Karpas-422 (cell line): ENCODE results near the gene CLASP1. TPM values are rescaled to one million over a fixed set of nuclear protein-coding genes. Genes with fewer than 3 reads are reported as not detected.
"Not testable (repeated sequence)": the region's sequence is repeated elsewhere in the genome, so short reads cannot be mapped to it uniquely, and the experiment has no call there.

Experiments used
- DNase-seq: peaks from one replicate; pipeline ENCODE4 v3.0.0-alpha.2; 2015
- H2AFZ ChIP-seq: fragments of 200-600 bp; sonication (generic); 2 replicates; pipeline ENCODE4 v1.6.1; 2014; ENCODE audit warnings: antibody characterized with exemption, low read length, mixed read lengths
- H3K27ac ChIP-seq: fragments of 200-600 bp; sonication (generic); 2 replicates; pipeline ENCODE4 v1.5.1; 2014; ENCODE audit warnings: mild to moderate bottlenecking, low read length, moderate library complexity
- H3K27me3 ChIP-seq: fragments of 200-600 bp; sonication (generic); 2 replicates; pipeline ENCODE4 v1.6.1; 2014; ENCODE audit warnings: low read length, mixed read lengths
- H3K36me3 ChIP-seq: fragments of 200-600 bp; sonication (generic); 2 replicates; pipeline ENCODE4 v1.6.1; 2014; ENCODE audit warnings: low read length, mixed read lengths; ENCODE audit not compliant: insufficient read depth
- H3K4me1 ChIP-seq: fragments of 200-600 bp; sonication (generic); 2 replicates; pipeline ENCODE4 v1.6.1; 2014; ENCODE audit warnings: mild to moderate bottlenecking, low read length, mixed read lengths
- H3K4me2 ChIP-seq: fragments of 200-600 bp; sonication (generic); 2 replicates; pipeline ENCODE4 v1.6.1; 2014; ENCODE audit warnings: low read length, low read depth, mild to moderate bottlenecking; ENCODE audit not compliant: poor library complexity, severe bottlenecking
- H3K4me3 ChIP-seq: fragments of 200-600 bp; sonication (generic); 2 replicates; pipeline ENCODE4 v1.5.1; 2014; ENCODE audit warnings: mild to moderate bottlenecking, antibody characterized with exemption, low read length, mixed read lengths
- H3K79me2 ChIP-seq: fragments of 200-600 bp; sonication (generic); 2 replicates; pipeline ENCODE4 v1.6.1; 2014; ENCODE audit warnings: mild to moderate bottlenecking, low read length, mixed read lengths
- H3K9ac ChIP-seq: fragments of 200-600 bp; sonication (generic); 2 replicates; pipeline ENCODE4 v1.6.0; 2014; ENCODE audit warnings: low read length
- H3K9me2 ChIP-seq: fragments of 200-600 bp; sonication (generic), shearing (Covaris generic); replicated peaks from 2 replicates; pipeline ENCODE4 v1.6.0; 2014; ENCODE audit warnings: mild to moderate bottlenecking, low read length, moderate library complexity; ENCODE audit not compliant: insufficient read depth
- H3K9me3 ChIP-seq: fragments of 300-700, 200-600 bp; sonication (generic); 2 replicates; pipeline ENCODE4 v1.6.1; 2014; ENCODE audit warnings: low read length, mixed read lengths
- H4K20me1 ChIP-seq: fragments of 200-600 bp; sonication (generic); 2 replicates; pipeline ENCODE4 v1.6.1; 2014; ENCODE audit warnings: mild to moderate bottlenecking, antibody characterized with exemption, low read length, low read depth; ENCODE audit not compliant: insufficient read depth
- total RNA-seq: library from RNA; depleted of rRNA; stranded (reverse); fragments of >200 nt; shearing (Covaris generic); gene quantifications from 2 replicates; pipeline ENCODE4 v1.2.3, GENCODE V29; 2014; ENCODE audit warnings: low replicate concordance

The CLASP1 gene
- total RNA-seq, 1 experiment from 2014 or later = 102 TPM

DNA sequence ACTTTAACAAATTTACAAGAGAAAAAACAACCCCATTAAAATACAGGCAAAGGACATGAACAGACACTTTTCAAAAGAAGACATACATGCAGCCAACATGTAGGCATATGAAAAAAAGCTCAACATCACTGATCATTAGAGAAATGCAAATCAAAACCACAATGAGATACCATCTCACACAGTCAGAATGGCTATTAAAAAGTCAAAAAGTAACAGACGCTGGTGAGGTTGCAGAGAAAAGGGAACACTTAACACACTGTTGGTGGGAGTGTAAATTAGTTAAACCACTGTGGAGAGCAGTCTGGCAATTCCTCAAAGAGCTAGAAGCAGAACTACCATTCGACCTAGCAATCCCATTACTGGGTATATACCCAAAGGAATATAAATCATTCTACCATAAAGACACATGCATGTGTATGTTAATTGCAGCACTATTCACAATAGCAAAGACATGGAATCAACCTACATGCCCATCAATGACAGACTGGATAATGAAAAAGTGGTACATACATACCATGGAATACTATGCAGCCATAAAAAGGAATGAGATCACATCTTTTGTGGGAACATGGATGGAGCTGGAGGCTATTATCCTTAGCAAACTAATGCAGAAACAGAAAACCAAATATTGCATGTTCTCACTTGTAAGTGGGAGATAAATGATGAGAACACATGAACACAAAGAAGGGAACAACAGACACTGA lies 96.6 kb downstream of the CLASP1 start:
- H3K79me2 ChIP-seq = peaks cover 84% of the 10 kb centered on the region
- not testable (repeated sequence) for H3K9me3 ChIP-seq
- DNase-seq = peak; percentile 76

DNA sequence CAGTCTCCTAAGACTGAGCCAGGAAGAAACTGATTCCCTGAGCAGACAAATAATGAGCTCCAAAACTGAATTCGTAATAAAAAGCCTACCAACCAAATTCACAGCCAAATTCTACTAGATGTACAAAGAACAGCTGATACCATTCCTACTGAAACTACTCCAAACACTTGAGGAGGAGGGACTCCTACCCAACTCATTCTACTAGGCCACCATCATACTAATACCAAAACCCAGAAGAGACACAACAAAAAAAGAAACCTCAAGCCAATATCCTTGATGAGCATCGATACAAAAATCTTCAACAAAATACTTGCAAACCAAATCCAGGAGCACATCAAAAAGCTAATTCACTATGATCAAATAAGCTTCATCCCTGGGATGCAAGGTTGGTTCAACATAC lies 98.6 kb downstream of the CLASP1 start:
- H3K4me2 ChIP-seq = no peak overlapping the region
- H2AFZ ChIP-seq = no peak overlapping the region
- H3K27ac ChIP-seq = no peak overlapping the region
- no peak for DNase-seq
- no peaks in the 10 kb centered on the region for H3K36me3 ChIP-seq
- no peak overlapping the region for H3K4me3 ChIP-seq
- peaks cover 54% of the 10 kb centered on the region for H3K4me1 ChIP-seq
- no peak overlapping the region for H3K9ac ChIP-seq
- no peaks in the 10 kb centered on the region for H4K20me1 ChIP-seq
- H3K79me2 ChIP-seq = peaks cover 86% of the 10 kb centered on the region
- no peaks in the 10 kb centered on the region for H3K9me2 ChIP-seq
- no peaks in the 10 kb centered on the region for H3K9me3 ChIP-seq
- H3K27me3 ChIP-seq = no peaks in the 10 kb centered on the region

More for the DNA sequence above, 96.6 kb downstream of the CLASP1 start:
- not testable (repeated sequence) for H3K27me3 ChIP-seq, H3K9me2 ChIP-seq, H3K9ac ChIP-seq, H3K36me3 ChIP-seq, H2AFZ ChIP-seq, H4K20me1 ChIP-seq
- H3K4me1 ChIP-seq = peaks cover 68% of the 10 kb centered on the region
- H3K27ac ChIP-seq = peak overlapping the region; percentile 66
- H3K4me3 ChIP-seq = peak overlapping the region; percentile 4; the same call in 1 of the 2 replicates
- peak overlapping the region; percentile 41 for H3K4me2 ChIP-seq

- Histone ChIP-seq H2AFZ (no peak overlapping the region), H3K27ac (peak overlapping the region; percentile 15; the same call in 1 of the 2 replicates), H3K4me2 (peak overlapping the region; percentile 13), H4K20me1 (no peaks in the 10 kb centered on the region), H3K36me3 (no peaks in the 10 kb centered on the region), H3K4me3 (no peak overlapping the region), H3K79me2 (peaks cover 91% of the 10 kb centered on the region), H3K9ac (no peak overlapping the region), H3K27me3 (no peaks in the 10 kb centered on the region), H3K9me2 (no peaks in the 10 kb centered on the region), H3K4me1 (peaks cover 51% of the 10 kb centered on the region), H3K9me3 (no peaks in the 10 kb centered on the region)
- DNase-seq = no peak
These were observed 101.6 kb downstream of the CLASP1 start for GRCh38 chr2:121547646-121548045.

DNA sequence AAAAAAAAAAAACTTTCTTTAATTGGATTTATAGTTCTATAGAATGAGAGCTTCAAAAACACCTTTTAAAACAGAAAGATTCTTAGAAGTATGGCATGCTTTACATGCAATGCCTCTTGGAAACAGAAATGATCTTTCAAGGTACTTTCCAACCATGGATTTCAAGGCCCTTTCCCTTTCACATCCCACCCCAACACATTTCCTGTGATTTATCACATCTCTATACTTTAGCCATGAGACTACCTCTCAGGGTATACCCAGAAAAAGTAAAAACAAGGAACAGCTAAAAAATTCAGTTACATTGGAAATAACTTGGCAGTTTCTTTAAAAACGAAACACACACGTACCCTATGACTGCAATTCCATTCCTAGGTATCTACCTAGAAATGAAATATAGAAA lies 103.3 kb downstream of the CLASP1 start:
- H3K9me2 ChIP-seq = no peaks in the 10 kb centered on the region
- H3K4me1 ChIP-seq = peaks cover 34% of the 10 kb centered on the region
- H3K79me2 ChIP-seq = peaks cover 95% of the 10 kb centered on the region
- H3K9me3 ChIP-seq = no peaks in the 10 kb centered on the region
- DNase-seq = no peak
- no peak overlapping the region for H2AFZ ChIP-seq
- H3K9ac ChIP-seq = no peak overlapping the region
- H3K27me3 ChIP-seq = no peaks in the 10 kb centered on the region
- H4K20me1 ChIP-seq = 0 out of 2 replicates have a peak, but pooled peaks cover 4% of the 10 kb centered on the region
- no peak overlapping the region for H3K4me2 ChIP-seq
- no peak overlapping the region for H3K27ac ChIP-seq
- H3K4me3 ChIP-seq = no peak overlapping the region
- no peaks in the 10 kb centered on the region for H3K36me3 ChIP-seq

- DNase-seq = no peak
- no peak overlapping the region for H3K27ac ChIP-seq
- H3K79me2 ChIP-seq = peaks cover 95% of the 10 kb centered on the region
These were observed 104.0 kb downstream of the CLASP1 start for GRCh38 chr2:121545257-121545656.

DNA sequence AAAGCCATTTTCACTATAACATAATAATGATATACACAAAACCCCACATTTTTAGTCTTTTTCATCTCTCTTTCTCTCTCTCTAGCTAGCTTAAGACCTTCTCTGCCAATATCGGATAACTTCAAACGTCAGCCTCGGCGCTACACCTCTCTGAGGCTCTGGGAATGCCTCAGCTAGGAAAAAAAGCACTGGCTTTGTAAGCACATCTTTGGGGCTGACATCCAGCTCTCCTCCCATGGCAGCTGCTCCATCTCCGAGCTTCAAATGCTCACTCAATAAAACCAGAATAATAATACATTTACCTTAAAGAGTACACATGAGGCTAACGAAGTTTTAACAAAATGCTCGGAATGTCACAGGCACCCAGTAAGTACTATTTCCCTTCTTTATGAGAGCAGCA lies 107.8 kb downstream of the CLASP1 start:
- H3K9me3 ChIP-seq = no peaks in the 10 kb centered on the region
- no peak overlapping the region for H3K9ac ChIP-seq
- H3K4me3 ChIP-seq = no peak overlapping the region
- H2AFZ ChIP-seq = no peak overlapping the region
- H3K9me2 ChIP-seq = no peaks in the 10 kb centered on the region
- H3K36me3 ChIP-seq = no peaks in the 10 kb centered on the region
- 0 out of 2 replicates have a peak, but pooled peaks cover 7% of the 10 kb centered on the region for H4K20me1 ChIP-seq
- H3K4me2 ChIP-seq = no peak overlapping the region
- H3K4me1 ChIP-seq = peaks cover 29% of the 10 kb centered on the region
- no peak overlapping the region for H3K27ac ChIP-seq
- no peaks in the 10 kb centered on the region for H3K27me3 ChIP-seq
- H3K79me2 ChIP-seq = peaks cover 97% of the 10 kb centered on the region
- no peak for DNase-seq

More at GRCh38 chr2:121545257-121545656, 104.0 kb downstream of the CLASP1 start:
- Histone ChIP-seq H3K4me2 (no peak overlapping the region), H3K9ac (no peak overlapping the region), H4K20me1 (0 out of 2 replicates have a peak, but pooled peaks cover 5% of the 10 kb centered on the region), H2AFZ (no peak overlapping the region), H3K9me3 (no peaks in the 10 kb centered on the region), H3K27me3 (no peaks in the 10 kb centered on the region), H3K9me2 (no peaks in the 10 kb centered on the region), H3K4me1 (peaks cover 32% of the 10 kb centered on the region), H3K36me3 (no peaks in the 10 kb centered on the region), H3K4me3 (no peak overlapping the region)

- H3K27ac ChIP-seq = no peak overlapping the region
- H3K4me3 ChIP-seq = peak overlapping the region; percentile 24; the same call in 1 of the 2 replicates
These were observed 109.4 kb downstream of the CLASP1 start for GRCh38 chr2:121539750-121540469.

DNA sequence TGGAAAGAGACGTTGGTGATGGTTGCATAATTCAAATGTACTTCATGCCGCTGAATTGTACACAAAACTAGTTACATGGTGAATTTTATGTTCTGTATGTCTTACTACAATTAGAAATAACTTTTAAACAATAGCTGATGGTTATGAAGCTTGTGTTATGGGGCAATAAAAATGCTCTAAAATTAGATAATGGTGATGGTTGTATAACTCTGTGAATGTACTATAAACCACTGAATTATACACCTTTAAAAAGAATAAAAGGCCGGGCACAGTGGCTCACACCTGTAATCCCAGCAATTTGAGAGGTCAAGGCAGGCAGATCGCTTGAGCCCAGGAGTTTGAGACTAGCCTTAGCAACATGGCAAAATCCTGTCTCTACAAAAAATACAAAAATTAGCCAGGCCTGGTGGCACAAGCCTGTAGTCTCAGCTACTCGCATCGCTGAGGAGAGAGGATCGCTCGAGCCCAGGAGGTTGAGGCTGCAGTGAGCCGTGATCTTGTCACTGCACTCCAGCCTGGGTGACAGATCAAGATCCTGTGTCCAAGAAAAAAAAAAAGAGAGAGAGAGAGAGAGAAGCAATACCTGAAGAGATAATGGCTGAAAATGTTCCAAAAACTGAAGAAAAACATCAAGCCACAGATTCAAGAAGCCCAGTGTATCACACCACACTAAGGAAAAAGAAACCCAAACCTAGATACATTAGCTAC lies 112.3 kb downstream of the CLASP1 start:
- peaks cover 92% of the 10 kb centered on the region for H3K79me2 ChIP-seq
- no peak overlapping the region for H3K4me3 ChIP-seq
- DNase-seq = no peak
- H3K9me2 ChIP-seq = no peaks in the 10 kb centered on the region
- H3K4me2 ChIP-seq = no peak overlapping the region
- no peak overlapping the region for H3K9ac ChIP-seq
- no peak overlapping the region for H2AFZ ChIP-seq
- peaks cover 36% of the 10 kb centered on the region for H3K4me1 ChIP-seq
- no peaks in the 10 kb centered on the region for H3K9me3 ChIP-seq
- 0 out of 2 replicates have a peak, but pooled peaks cover 3% of the 10 kb centered on the region for H4K20me1 ChIP-seq
- no peaks in the 10 kb centered on the region for H3K36me3 ChIP-seq
- H3K27me3 ChIP-seq = no peaks in the 10 kb centered on the region
- peak overlapping the region; percentile 36; the same call in 1 of the 2 replicates for H3K27ac ChIP-seq

More at GRCh38 chr2:121539750-121540469, 109.4 kb downstream of the CLASP1 start:
- Histone ChIP-seq H3K9me2 (no peaks in the 10 kb centered on the region), H3K79me2 (peaks cover 91% of the 10 kb centered on the region), H3K9ac (peak overlapping the region; percentile 21; the same call in 1 of the 2 replicates), H3K4me2 (peak overlapping the region; percentile 40), H2AFZ (no peak overlapping the region), H3K4me1 (peaks cover 29% of the 10 kb centered on the region), H3K36me3 (no peaks in the 10 kb centered on the region), H4K20me1 (0 out of 2 replicates have a peak, but pooled peaks cover 7% of the 10 kb centered on the region), H3K9me3 (no peaks in the 10 kb centered on the region), H3K27me3 (no peaks in the 10 kb centered on the region)
- DNase-seq = no peak
